Activated CD4-positive, alpha-beta T cell treated with anti-CD3 and anti-CD28 coated beads, Interleukin-2, amount 50 U/mL, for 24 hours (primary cell): Measurements from ENCODE around the gene NUDT17.
A peak's percentile ranks its signal among the peaks of the same experiment; 100 is the strongest.

ENCODE experiments used
- DNase-seq, 2 donors: peaks; one replicate each; pipeline ENCODE4 v3.0.0-alpha.2; 2020; ENCODE audit warnings: low read depth in 1 of 2, low spot score in 1 of 2

The NUDT17 gene

GRCh38 chr1:145846201-145846612 lies 777 bp downstream of the NUDT17 start:
- DNase-seq: no peak

GRCh38 chr1:145847827-145848226 lies 2.4 kb downstream of the NUDT17 start:
- DNase-seq: no peak

GRCh38 chr1:145849356-145850160 lies 4.1 kb downstream of the NUDT17 start:
- no peak for DNase-seq

- DNase-seq: no peak
Observed at GRCh38 chr1:145855426-145855948, 10.1 kb downstream of the NUDT17 start.

- DNase-seq: no peak
Observed at GRCh38 chr1:145857170-145857569, 11.7 kb downstream of the NUDT17 start.

GRCh38 chr1:145858238-145858900 lies 12.9 kb downstream of the NUDT17 start:
- DNase-seq: peak in 1 of 2 donors; percentile 40

GRCh38 chr1:145858901-145859490 lies 13.6 kb downstream of the NUDT17 start, which contains the start of gene PIAS3:
TSS of gene PIAS3 (minus strand) at chr1:145859081. CDS start at chr1:145858990, 91 bp downstream.
- DNase-seq: peak; percentile 57 to 75

GRCh38 chr1:145859491-145860023 lies 14.1 kb downstream of the NUDT17 start:
- peak; percentile 47 to 56 for DNase-seq

GRCh38 chr1:145863282-145864018 lies 18.0 kb downstream of the NUDT17 start:
- DNase-seq: no peak

- DNase-seq: no peak
Observed at GRCh38 chr1:145868232-145868631, 22.8 kb downstream of the NUDT17 start.

GRCh38 chr1:145871994-145872924 lies 26.8 kb downstream of the NUDT17 start:
- DNase-seq: peak in 1 of 2 donors; percentile 9

- DNase-seq: no peak
Observed at GRCh38 chr1:145874646-145875045, 29.2 kb downstream of the NUDT17 start.

- DNase-seq: no peak
Observed at GRCh38 chr1:145877923-145878486, 32.6 kb downstream of the NUDT17 start.

GRCh38 chr1:145878724-145879123 lies 33.3 kb downstream of the NUDT17 start:
- no peak for DNase-seq

GRCh38 chr1:145879775-145880174 lies 34.3 kb downstream of the NUDT17 start:
- DNase-seq: no peak

- DNase-seq: no peak
Observed at GRCh38 chr1:145884675-145885074, 39.2 kb downstream of the NUDT17 start.

GRCh38 chr1:145885738-145886287 lies 40.4 kb downstream of the NUDT17 start, which contains the start of gene ANKRD35:
TSS of gene ANKRD35 (minus strand) at chr1:145885866. CDS start at chr1:145885758, 108 bp downstream.
- peak; percentile 74 to 75 for DNase-seq

GRCh38 chr1:145886390-145886789 lies 41.0 kb downstream of the NUDT17 start:
- DNase-seq: no peak

GRCh38 chr1:145886816-145887215 lies 41.4 kb downstream of the NUDT17 start:
- DNase-seq: no peak
